ENCODE results near the gene GPS1.

- no peak for TF ChIP-seq CTCF (IDR thresholded peaks at IDR 0.05)
- no peak for TF ChIP-seq SP1 (CRISPR knock-in tag; conservative IDR thresholded peaks at IDR 0.05)
- no peak for TF ChIP-seq MAX (CRISPR knock-in tag; IDR thresholded peaks at IDR 0.05)
- no peak for TF ChIP-seq FOXJ3 (CRISPR knock-in tag; IDR thresholded peaks at IDR 0.05; ENCODE audit: borderline replicate concordance)
- no peak for TF ChIP-seq OVOL2 (CRISPR knock-in tag; IDR thresholded peaks at IDR 0.05; ENCODE audit: borderline replicate concordance)
- TF ChIP-seq ELF4 (CRISPR knock-in tag; IDR thresholded peaks at IDR 0.05; ENCODE audit: low read depth) = no peak
- no peak for TF ChIP-seq RORB (CRISPR knock-in tag; IDR thresholded peaks at IDR 0.05)
- TF ChIP-seq ATF2 (CRISPR knock-in tag; IDR thresholded peaks at IDR 0.05; ENCODE audit: borderline replicate concordance, low read depth) = no peak
These were observed 45.0 kb downstream of the GPS1 start for GRCh38 chr17:82096709-82097183.
